Ovary (tissue), 9 donors: ENCODE results near the gene GNAT3. TPM values are rescaled to one million over a fixed set of nuclear protein-coding genes. Genes with fewer than 3 reads are reported as not detected.

Experiments
- DNase-seq, 5 donors: peaks; one replicate each; pipeline ENCODE4 v3.0.0-alpha.2; 2019 to 2020
- H3K27ac ChIP-seq, 2 donors: fragments of 200-600 bp; one replicate each; pipeline versions ENCODE4 v1.5.1 to v1.8.0; 2019 to 2022
- H3K27me3 ChIP-seq: fragments of 200-600 bp; one replicate; pipeline ENCODE4 v1.8.0; 2022
- H3K36me3 ChIP-seq: fragments of 200-600 bp; sonication (generic); one replicate; pipeline ENCODE4 v1.5.1; 2019
- H3K4me1 ChIP-seq: one replicate; pipeline ENCODE4 v1.8.1; 2013; ENCODE audit warnings: mild to moderate bottlenecking, moderate library complexity; ENCODE audit not compliant: insufficient read depth
- H3K4me3 ChIP-seq: fragments of 200-600 bp; sonication (generic); one replicate; pipeline ENCODE4 v1.5.1; 2017
- H3K9me3 ChIP-seq, 2 donors: fragments of 200-600 bp in 1 of 2; sonication (generic) in 1 of 2; one replicate each; pipeline versions ENCODE4 v1.5.1 to v1.8.1; 2013 to 2019; ENCODE audit warnings: mild to moderate bottlenecking in 1 of 2, moderate library complexity in 1 of 2
- EP300 ChIP-seq: sonication (generic); formaldehyde crosslinking; IDR thresholded peaks from one replicate; pipeline ENCODE4 v1.6.1; 2017; ENCODE audit warnings: antibody characterized with exemption
- POLR2A ChIP-seq: fragments of 450-650 bp; IDR thresholded peaks from one replicate; pipeline ENCODE4 v1.6.1; 2017; ENCODE audit warnings: antibody characterized with exemption, mild to moderate bottlenecking, moderate library complexity
- WGBS, 3 donors: extraction: QIAGEN DNeasy Blood & Tissue Kit in 1 of 3; methylation state at CpG; one replicate each; pipeline versions ENCODE4 v1.1.5 to v1.1.7; 2013 to 2017; 5-methylcytosine and 5-hydroxymethylcytosine counted together
- intact Hi-C, 4 donors: fragments of 100-400 bp; cut with DNase I; formaldehyde crosslinking; loops; one replicate each; pipeline versions ENCODE4 v1.11.0 to v1.15.1; 2022 to 2023
- polyA plus RNA-seq, 2 donors: library from polyadenylated mRNA; stranded (reverse); fragments of 200-250 nt in 1 of 2; fragments of 350-450 nt in 1 of 2; fragmentation: Illumina TruSeq in 1 of 2; extraction: RNeasy Lipid Tissue Mini Kit (QIAGEN cat#74804) in 1 of 2; gene quantifications; one replicate each; pipeline ENCODE4 v1.2.3, GENCODE V29; 2013 to 2014
- total RNA-seq, 7 donors: library from RNA; depleted of rRNA in 2 of 7; stranded (reverse); fragments of >200 nt in 2 of 7; fragmentation: NEBNext Ultra II Directional in 3 of 7; extraction: Animal tissue kit (Norgen Biotek cat#: 25700) in 3 of 7; gene quantifications; one replicate each; pipeline versions ENCODE4 v1.1.0 to v1.2.4, GENCODE V29; 2016 to 2023
- TF ChIP-seq, protein P1 (sequence below), 3 donors: fragments of 450-650 bp in 2 of 3; fragments of 200-600 bp in 1 of 3; IDR thresholded peaks; one replicate each; pipeline versions ENCODE4 v1.5.1 to v1.8.0; 2016 to 2022; ENCODE audit warnings: antibody characterized with exemption in 3 of 3, mild to moderate bottlenecking in 1 of 3
- donor health status: DM: no; HTN: no; CAD: no; lungs with moderate emphysema.
- donor health status: DM: no; HTN: no; CAD: no.
- donor health status: Bipolar disorder and iron deficiency.
- donor health status: DM: yes; HTN: yes; CAD: no.
- donor health status: DM: no; HTN: no; CAD: no.
- donor health status: DM: yes; HTN: yes; CAD: no.

The GNAT3 gene
- total and polyA plus RNA-seq, 9 donors = not detected

DNA sequence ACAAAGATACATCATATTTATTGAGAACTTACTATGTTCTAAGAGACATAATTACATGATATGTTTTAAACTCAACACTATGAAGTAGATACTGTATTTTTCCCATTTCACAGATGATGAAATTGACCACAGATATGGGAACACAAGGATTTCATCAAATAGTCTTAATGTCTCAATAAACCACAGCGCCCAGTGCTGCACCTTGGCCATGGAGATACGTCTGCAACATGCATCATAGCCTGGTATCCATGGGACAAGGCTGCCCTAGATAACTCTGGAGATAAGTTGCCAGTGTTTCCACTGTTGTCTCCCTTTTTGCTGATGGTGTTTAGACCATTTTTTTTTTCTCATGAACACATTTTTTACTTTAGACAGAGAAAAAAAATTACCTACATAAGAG is 97.5 kb downstream of the GNAT3 start:
- intact Hi-C loops = no loop called here
- Histone ChIP-seq H3K4me1 (peaks cover 3% of the 10 kb centered on the region), H3K4me3 (no peak overlapping the region), H3K27me3 (no peaks in the 10 kb centered on the region), H3K9me3 (no peaks in the 10 kb centered on the region), H3K36me3 (no peaks in the 10 kb centered on the region), H3K27ac (no peak overlapping the region)
- DNase-seq = no peak
- TF ChIP-seq POLR2A (no peak), EP300 (no peak)
- TF ChIP-seq, protein P1, sequence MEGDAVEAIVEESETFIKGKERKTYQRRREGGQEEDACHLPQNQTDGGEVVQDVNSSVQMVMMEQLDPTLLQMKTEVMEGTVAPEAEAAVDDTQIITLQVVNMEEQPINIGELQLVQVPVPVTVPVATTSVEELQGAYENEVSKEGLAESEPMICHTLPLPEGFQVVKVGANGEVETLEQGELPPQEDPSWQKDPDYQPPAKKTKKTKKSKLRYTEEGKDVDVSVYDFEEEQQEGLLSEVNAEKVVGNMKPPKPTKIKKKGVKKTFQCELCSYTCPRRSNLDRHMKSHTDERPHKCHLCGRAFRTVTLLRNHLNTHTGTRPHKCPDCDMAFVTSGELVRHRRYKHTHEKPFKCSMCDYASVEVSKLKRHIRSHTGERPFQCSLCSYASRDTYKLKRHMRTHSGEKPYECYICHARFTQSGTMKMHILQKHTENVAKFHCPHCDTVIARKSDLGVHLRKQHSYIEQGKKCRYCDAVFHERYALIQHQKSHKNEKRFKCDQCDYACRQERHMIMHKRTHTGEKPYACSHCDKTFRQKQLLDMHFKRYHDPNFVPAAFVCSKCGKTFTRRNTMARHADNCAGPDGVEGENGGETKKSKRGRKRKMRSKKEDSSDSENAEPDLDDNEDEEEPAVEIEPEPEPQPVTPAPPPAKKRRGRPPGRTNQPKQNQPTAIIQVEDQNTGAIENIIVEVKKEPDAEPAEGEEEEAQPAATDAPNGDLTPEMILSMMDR (IDR thresholded peaks at IDR 0.05) = no peak
- WGBS, 3 donors = 91 to 93% (median 92%) methylated on average over 2 of the region's 2 CpGs

DNA sequence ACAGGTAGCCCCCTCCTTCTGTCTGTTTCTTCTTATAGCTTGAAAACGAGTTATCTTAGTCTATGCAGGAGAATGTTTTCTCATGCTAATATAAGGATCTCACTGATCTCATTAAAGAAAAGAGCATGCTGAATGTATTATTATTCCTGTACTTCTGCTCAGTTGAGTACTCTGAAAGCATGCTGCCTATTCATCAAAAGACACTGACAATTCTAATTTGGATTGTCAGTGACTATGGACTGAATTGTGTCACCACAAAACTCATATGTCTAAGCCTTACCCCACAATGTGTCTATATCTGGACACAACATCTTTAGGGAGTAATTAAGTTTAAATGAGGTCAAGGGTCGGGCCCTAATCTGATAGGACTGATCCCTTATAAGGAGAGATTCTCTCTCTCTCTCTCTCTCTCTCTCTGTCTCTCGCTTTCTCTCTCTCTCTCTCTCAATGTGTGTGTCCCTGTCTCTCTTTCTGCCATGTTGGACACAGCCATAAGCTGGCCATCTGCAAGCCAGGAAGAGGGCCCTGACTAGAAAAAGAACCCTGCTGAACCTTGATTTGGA is 98.4 kb downstream of the GNAT3 start:
- no peaks in the 10 kb centered on the region for H3K27me3 ChIP-seq
- intact Hi-C loops = no loop called here
- WGBS, 3 donors = 79 to 81% (median 81%) methylated on average over 3 of the region's 3 CpGs
- H3K27ac ChIP-seq = no peak overlapping the region
- H3K4me3 ChIP-seq = no peak overlapping the region
- no peak for DNase-seq
- no peaks in the 10 kb centered on the region for H3K9me3 ChIP-seq
- TF ChIP-seq, protein P1 (IDR thresholded peaks at IDR 0.05) = no peak
- TF ChIP-seq EP300 (no peak), POLR2A (no peak)
- no peaks in the 10 kb centered on the region for H3K36me3 ChIP-seq
- peaks cover 3% of the 10 kb centered on the region for H3K4me1 ChIP-seq

DNA sequence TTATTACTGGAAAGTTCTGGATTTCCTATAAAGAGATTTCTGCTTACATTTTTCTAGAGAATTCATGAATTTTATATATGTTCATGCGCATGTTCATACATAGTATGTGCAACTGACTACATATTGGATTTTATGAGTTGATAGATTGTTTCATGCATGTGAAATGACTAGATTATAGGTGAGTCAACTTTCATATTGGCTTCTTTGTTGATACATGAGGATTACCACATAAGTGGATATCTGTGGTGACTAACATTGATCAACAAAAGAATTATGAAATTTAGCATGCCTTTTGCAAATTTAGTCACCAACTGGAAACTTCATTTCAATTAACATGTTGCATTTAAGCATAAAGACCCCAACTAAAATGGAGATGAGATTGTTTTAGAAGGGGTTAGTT is 99.0 kb downstream of the GNAT3 start:
- Histone ChIP-seq H3K9me3 (no peaks in the 10 kb centered on the region), H3K36me3 (no peaks in the 10 kb centered on the region), H3K4me3 (no peak overlapping the region), H3K27ac (no peak overlapping the region), H3K27me3 (no peaks in the 10 kb centered on the region), H3K4me1 (peaks cover 3% of the 10 kb centered on the region)
- TF ChIP-seq POLR2A (no peak), EP300 (no peak)
- TF ChIP-seq, protein P1 (IDR thresholded peaks at IDR 0.05) = no peak
- WGBS, 3 donors = 94 to 98% (median 98%) methylated on average over 1 of the region's 1 CpG
- intact Hi-C loops = no loop called here
- DNase-seq = no peak

DNA sequence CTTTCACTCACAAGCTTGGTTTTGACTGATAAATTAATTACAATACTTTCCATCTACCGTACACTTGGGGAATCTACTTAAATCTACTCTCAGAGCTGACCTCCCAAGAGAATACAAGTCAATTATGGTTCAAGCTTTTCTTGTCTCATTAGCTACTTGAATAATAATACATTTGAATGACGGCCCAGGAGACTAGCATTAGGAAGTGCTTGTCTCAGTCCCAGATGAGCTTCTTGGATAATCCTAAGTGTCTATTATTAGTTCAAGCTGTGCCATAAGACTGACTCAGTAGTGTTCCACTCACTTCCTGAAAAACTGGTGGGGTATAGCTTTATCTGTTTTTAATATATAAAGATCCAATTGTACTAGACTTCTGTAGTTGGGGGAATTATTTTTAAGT is 100.2 kb downstream of the GNAT3 start:
- no peak overlapping the region for H3K4me3 ChIP-seq
- no peak for DNase-seq
- 75 to 91% (median 86%) methylated on average over 2 of the region's 2 CpGs for WGBS, 3 donors
- TF ChIP-seq EP300 = no peak
- TF ChIP-seq POLR2A = no peak
- TF ChIP-seq, protein P1 (IDR thresholded peaks at IDR 0.05) = no peak
- intact Hi-C loops = no loop called here
- H3K36me3 ChIP-seq = no peaks in the 10 kb centered on the region
- no peaks in the 10 kb centered on the region for H3K9me3 ChIP-seq
- no peak overlapping the region for H3K27ac ChIP-seq
- no peaks in the 10 kb centered on the region for H3K4me1 ChIP-seq
- no peaks in the 10 kb centered on the region for H3K27me3 ChIP-seq
